GM21367 (cell line): ENCODE measurements around the gene PRKAB1.
"Not testable (repeated sequence)": the region's sequence is repeated elsewhere in the genome, so short reads cannot be mapped to it uniquely, and the experiment has no call there.

ENCODE experiments used
- ATAC-seq: cut with Tn5 transposase; IDR thresholded peaks from one replicate; pipeline ENCODE4 v1.9.1; 2021; ENCODE audit not compliant: unreplicated experiment

Gene PRKAB1

DNA sequence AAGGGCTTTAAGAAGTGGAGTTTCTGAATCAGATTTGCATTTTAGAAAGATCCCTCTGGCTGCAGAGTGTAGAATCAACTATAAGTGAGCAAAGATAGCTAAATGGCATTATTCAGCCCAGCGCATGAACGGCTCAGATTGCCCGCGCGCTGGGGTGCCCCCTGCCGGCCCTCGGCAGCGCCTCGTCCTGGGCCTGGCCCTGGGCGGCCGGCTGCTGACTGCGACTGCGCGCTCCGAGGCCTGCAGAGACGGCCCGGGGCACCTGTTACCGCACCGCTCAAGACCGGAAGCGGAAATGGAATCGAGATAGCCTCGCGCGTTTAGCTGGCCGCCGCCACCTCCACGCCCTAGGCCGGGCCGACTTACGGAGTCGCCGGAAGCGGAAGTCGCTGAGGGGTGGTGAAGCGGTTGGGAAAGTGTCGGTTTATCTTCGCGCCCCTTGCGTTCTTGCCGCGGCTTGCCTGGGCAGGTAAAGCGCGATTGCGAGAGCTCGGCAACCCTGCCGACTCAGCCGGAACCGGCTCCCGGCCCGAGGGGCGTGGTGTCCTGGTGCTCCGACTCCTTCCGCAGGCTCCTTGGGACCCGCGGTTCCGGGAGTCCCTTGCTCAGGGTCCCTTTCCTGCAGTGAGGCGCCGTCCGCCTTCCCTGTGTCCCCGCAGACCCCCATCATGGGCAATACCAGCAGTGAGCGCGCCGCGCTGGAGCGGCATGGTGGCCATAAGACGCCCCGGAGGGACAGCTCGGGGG lies at the start of gene PRKAB1:
Gene PRKAB1, plus strand, starts transcription at position 557 of the 747 bp plus-strand sequence. Its CDS starts 112 bp downstream, at position 669.
- ATAC-seq, result peak; percentile 91

GRCh38 chr12:119618328-119618896 lies 49.5 kb upstream of the PRKAB1 start:
- ATAC-seq, result not testable (repeated sequence)

DNA sequence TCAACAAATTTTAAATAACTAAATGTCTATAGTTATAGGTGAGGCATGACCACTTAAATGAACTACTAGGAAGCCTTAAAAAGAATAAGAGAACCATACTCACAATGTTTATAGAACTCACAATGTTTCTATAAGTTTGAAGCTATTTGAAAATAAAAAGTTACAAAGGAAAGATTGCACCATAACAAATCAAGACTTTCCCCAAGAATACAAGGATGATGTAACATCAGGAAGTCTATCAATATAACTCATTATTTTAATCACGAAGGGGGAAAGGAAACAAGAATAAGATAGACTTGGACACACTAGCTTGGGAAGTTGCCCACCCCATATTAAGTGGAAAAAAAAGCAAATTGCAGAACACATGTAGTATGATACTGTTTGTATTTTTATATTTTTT lies 47.4 kb upstream of the PRKAB1 start:
- ATAC-seq, result no peak

GRCh38 chr12:119621878-119622277 lies 46.1 kb upstream of the PRKAB1 start:
- ATAC-seq, result no peak

- no peak for ATAC-seq
Measured at GRCh38 chr12:119624966-119625365, 43.0 kb upstream of the PRKAB1 start.

DNA sequence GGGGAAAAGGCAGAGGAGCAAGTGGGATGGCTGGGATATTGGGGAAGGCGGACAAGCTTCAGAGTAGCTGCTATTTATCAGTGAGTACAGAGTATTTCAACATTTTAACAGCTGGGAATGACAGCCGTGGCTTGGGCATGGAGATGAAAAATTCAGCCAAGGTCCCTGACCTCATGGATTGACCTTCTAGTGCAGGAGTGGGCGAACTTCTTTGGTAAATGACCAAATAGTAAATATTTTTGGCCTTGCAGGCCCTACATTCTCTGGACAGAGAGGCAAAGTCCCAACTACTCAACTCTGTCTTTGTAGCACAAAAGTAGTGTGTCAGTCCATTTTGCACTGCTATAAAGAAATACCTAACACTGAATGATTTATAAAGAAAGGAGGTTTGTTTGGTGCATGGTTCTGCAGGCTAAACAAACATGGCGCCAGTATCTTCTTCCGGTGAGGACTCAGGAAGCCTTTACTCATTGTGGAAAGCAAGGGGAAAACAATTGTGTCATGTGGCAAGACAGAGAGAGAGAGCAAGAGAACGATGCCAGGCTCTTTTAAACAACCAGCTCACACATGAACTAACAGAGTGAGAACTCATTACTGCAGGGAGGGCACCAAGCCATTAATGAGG lies 40.8 kb upstream of the PRKAB1 start:
- ATAC-seq, result no peak

GRCh38 chr12:119627686-119628085 lies 40.2 kb upstream of the PRKAB1 start:
- ATAC-seq, result no peak

DNA sequence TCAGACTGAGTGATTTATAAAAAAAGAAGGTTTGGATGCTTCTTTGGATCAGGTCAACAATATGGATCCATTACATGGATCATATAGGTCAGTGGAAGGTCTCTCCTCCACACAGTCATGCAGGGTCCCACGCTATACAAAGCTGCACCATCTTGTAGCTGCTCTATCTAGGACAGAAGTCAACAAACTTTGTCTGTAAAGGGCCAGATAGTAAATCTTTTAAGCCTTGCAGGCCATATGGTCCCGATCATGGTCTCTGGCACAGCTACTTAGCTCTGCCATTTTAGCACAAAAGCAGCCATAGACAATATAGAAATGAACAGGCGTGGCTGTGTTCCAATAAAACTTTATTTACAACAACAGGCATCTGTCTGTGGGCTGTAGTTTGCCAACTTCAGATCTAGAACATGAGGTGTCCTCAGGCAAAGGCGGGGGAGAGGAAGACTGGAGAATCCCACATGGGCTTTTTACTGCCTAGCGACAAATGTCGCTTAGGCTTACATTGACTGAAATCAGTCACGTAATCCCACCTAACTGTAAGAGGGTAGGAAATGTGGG lies 37.6 kb upstream of the PRKAB1 start:
- no peak for ATAC-seq

- ATAC-seq, result no peak
Measured at GRCh38 chr12:119630962-119631550, 36.9 kb upstream of the PRKAB1 start.

GRCh38 chr12:119631930-119632678 lies 35.8 kb upstream of the PRKAB1 start:
- no peak for ATAC-seq

DNA sequence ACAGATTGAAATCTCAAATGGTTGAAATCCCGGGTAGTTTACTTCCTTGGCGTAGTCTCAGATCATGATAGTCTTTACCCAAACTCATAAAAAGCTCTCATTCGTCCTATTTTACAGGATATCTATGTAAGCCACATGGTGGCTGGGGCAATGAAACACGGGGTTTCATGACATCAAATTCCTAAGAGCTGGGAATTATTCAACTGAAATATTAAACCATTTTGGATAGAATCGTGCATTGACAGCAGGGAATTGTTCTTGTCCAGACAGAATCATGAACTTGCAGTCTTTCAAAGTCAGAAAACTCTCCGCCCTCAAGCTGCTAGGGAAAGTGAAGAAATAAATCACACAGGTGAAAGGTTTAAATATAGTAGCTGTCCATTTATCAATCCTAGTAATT lies 33.2 kb upstream of the PRKAB1 start:
- ATAC-seq, result no peak

DNA sequence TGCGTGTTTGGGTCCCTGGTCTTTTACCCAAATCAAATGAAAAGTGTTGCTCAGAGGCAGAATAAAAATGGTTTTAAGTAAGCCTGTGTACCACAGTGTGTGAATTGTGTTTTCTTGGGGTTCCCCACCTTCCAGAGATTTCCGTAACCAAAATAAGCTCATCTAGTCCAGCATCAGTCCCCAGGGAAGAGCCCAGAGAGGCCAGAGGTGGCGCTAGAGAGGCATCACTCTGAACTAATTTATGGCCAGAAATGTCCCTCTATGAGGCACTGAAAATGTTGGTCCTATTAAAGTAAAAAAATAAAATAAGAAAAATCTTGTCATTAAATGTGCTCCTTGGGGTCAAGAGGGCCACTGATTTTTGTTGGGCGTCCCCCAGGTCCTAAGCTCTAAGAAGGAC lies 24.9 kb upstream of the PRKAB1 start:
- ATAC-seq, result no peak

- ATAC-seq, result no peak
Measured at GRCh38 chr12:119644930-119645329, 23.0 kb upstream of the PRKAB1 start.

GRCh38 chr12:119645535-119646059 lies 22.3 kb upstream of the PRKAB1 start:
- ATAC-seq, result no peak

GRCh38 chr12:119649202-119649808 lies 18.6 kb upstream of the PRKAB1 start:
- ATAC-seq, result no peak

DNA sequence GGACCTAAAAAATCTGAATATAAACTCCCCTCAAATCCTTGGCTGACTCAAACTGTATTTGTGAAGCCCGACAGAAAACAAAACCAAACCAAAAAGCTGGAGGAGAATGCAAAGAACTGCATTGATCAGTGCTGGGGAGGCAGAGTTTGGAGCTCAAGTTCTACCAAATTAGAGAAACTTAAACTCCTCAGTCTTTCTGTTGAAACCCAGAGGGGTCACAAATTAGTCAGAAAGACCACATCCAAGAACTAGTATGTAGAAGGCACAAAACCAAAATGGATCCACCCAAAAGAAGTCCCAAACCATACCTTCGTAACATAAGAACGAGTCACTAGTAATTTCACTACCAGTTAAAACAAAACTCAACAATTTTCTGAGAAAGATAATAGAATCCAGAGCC lies 15.3 kb upstream of the PRKAB1 start:
- ATAC-seq, result no peak

GRCh38 chr12:119657001-119657400 lies 10.9 kb upstream of the PRKAB1 start:
- ATAC-seq, result not testable (repeated sequence)

- not testable (repeated sequence) for ATAC-seq
Measured at GRCh38 chr12:119658166-119658565, 9.8 kb upstream of the PRKAB1 start.

- ATAC-seq, result peak; percentile 49
Measured at GRCh38 chr12:119659289-119659897, 8.5 kb upstream of the PRKAB1 start.

DNA sequence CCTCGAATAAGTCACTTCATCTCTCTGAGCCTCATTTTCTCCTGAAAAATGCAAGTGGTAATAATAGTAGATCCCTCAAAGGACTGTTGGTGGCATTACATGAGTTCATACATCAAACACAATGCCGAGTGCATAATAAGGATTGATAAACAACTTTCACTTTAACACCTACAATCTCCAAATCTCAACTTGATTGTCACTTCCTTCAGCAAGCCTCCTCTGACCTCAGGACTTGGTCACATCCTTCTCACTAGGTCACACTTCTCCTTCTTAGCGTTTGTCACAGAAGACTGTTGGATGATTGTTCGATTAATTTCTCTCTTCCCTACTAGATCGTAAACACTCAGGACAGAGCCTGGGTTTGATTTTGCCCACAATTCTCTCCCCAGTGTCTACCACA lies 7.9 kb upstream of the PRKAB1 start:
- ATAC-seq, result no peak
